ENCODE results near the gene CNIH2.

The CNIH2 gene

DNA sequence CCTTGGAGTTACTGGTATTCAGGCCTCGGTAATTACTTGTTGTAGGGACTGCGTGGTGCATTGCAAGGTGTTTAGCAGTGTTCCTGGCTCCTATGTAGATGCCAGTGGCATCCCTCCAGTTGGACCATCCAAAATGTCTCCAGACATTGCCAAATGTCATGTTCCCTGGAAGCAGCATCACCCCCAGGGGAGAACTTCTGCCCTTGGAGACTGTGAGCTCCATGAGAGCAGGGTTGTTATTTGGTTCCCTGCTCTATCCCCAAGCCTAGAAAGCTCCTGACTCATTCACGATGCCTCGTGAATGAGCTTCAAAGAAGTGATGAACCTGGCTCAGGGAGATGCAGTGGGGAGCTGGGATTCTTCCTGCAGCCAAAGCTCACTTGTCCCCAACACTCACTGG is 43.6 kb downstream of the CNIH2 start:
- DNase-seq (ENCODE audit: low read depth): no peak
- no peak for TF ChIP-seq CTCF (IDR thresholded peaks at IDR 0.05; ENCODE audit: low read depth, low read length, missing control alignments)
- no peak overlapping the region for H3K4me3 ChIP-seq (ENCODE audit: low read depth, low read length)

GRCh38 chr11:66322732-66323427 is 44.9 kb downstream of the CNIH2 start:
- TF ChIP-seq CTCF (IDR thresholded peaks at IDR 0.05; ENCODE audit: low read depth, low read length, missing control alignments): no peak
- DNase-seq (ENCODE audit: low read depth): no peak
- H3K4me3 ChIP-seq (ENCODE audit: low read depth, low read length): no peak overlapping the region

DNA sequence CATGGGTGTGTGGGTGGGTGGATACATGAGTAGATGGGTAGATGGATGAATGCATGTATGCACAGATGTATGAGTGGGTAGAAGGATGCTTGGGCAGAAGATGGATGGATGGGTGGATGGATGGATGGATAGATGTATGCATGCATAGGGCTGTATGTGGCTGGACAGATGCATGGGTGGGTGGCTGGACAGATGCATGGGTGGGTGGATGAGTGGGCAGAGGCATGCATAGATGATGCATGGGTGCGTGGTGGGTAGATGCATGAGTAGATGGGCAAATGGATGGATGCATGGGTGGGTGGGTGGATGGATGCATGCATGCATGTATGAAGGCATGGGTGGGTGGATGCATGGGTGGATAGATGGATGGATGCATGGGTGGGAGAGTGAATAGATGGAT is 45.7 kb downstream of the CNIH2 start:
- no peak for TF ChIP-seq CTCF (IDR thresholded peaks at IDR 0.05; ENCODE audit: low read depth, low read length, missing control alignments)
- no peak for DNase-seq (ENCODE audit: low read depth)
- no peak overlapping the region for H3K4me3 ChIP-seq (ENCODE audit: low read depth, low read length)

GRCh38 chr11:66324664-66325063 is 46.7 kb downstream of the CNIH2 start:
- no peak overlapping the region for H3K4me3 ChIP-seq (ENCODE audit: low read depth, low read length)
- no peak for DNase-seq (ENCODE audit: low read depth)
- TF ChIP-seq CTCF (IDR thresholded peaks at IDR 0.05; ENCODE audit: low read depth, low read length, missing control alignments): no peak

- no peak for TF ChIP-seq CTCF (IDR thresholded peaks at IDR 0.05; ENCODE audit: low read depth, low read length, missing control alignments)
- DNase-seq (ENCODE audit: low read depth): no peak
- no peak overlapping the region for H3K4me3 ChIP-seq (ENCODE audit: low read depth, low read length)
These were observed 47.3 kb downstream of the CNIH2 start for GRCh38 chr11:66325263-66325671.

- DNase-seq (ENCODE audit: low read depth): no peak
- no peak for TF ChIP-seq CTCF (IDR thresholded peaks at IDR 0.05; ENCODE audit: low read depth, low read length, missing control alignments)
- no peak overlapping the region for H3K4me3 ChIP-seq (ENCODE audit: low read depth, low read length)
These were observed 48.5 kb downstream of the CNIH2 start for GRCh38 chr11:66326261-66327111.

Measured in GM12864 (cell line).